GM15510 (cell line): Measurements from ENCODE around the gene INSYN2B.

Experiments
- POLR2A ChIP-seq: IDR thresholded peaks from 3 replicates; pipeline ENCODE4 v1.6.1; 2011; ENCODE audit warnings: borderline replicate concordance; ENCODE audit not compliant: insufficient read length; ENCODE audit errors: extremely low read depth

INSYN2B gene

DNA sequence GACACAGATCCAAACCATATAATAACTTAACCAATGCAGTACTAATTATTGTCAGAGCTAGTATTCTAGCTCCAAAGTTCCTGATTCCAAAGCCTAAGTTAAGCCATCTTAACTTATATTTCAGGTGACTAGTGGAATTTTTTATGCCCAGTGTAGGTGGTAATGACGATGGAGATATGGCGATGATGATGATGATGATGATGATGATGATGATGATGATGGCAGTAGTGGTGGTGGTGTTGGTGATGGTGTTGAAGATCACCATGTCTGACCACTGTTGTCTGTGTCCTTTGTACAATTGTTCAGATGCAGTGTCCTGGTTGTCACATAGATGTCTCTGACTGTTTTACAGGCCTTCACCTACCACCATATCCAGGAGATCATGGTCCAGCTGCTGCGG, 139.9 kb downstream of the INSYN2B start:
- TF ChIP-seq POLR2A: no peak

- TF ChIP-seq POLR2A: no peak
Observed at GRCh38 chr5:169838688-169839087, 141.6 kb downstream of the INSYN2B start.

GRCh38 chr5:169837686-169838085, 142.6 kb downstream of the INSYN2B start:
- TF ChIP-seq POLR2A: no peak

DNA sequence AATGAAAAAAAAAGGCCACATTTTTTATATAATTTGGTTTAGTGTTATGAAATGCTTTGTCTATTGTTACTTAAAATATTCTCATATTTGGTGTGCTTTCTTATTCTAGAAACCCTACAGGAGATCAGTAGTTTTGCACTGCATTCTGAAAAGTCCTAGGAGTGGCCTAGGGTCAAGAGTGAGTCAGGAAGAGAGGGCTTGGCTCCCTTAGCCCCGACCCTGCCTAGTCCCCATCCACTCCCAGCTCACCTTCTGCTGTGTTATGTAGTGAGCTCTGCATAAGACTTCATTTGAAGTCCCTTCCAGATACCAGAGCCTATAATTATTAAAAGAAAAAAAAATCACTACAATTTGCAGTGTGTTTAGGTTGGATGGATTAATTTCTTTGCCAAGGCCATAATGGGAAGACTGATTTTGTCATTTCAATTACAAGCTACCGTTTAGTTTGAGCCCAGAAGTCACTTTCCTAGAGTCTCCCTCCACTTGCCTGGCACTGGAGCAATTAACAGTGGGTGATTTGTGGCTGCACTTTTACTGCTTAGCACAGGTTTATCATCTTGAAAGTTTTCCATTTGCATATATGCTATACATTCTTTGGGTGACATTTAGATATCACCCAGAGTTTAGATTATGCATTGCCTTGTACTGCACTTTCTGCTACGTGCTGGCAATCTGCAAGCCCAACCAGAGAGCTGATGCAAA, 143.3 kb downstream of the INSYN2B start:
- no peak for TF ChIP-seq POLR2A

- no peak for TF ChIP-seq POLR2A
Observed at GRCh38 chr5:169832845-169833244, 147.4 kb downstream of the INSYN2B start.

GRCh38 chr5:169832304-169832703, 148.0 kb downstream of the INSYN2B start:
- no peak for TF ChIP-seq POLR2A

GRCh38 chr5:169831331-169831730, 149.0 kb downstream of the INSYN2B start:
- TF ChIP-seq POLR2A: no peak

- no peak for TF ChIP-seq POLR2A
Observed at GRCh38 chr5:169828385-169828784, 151.9 kb downstream of the INSYN2B start.

DNA sequence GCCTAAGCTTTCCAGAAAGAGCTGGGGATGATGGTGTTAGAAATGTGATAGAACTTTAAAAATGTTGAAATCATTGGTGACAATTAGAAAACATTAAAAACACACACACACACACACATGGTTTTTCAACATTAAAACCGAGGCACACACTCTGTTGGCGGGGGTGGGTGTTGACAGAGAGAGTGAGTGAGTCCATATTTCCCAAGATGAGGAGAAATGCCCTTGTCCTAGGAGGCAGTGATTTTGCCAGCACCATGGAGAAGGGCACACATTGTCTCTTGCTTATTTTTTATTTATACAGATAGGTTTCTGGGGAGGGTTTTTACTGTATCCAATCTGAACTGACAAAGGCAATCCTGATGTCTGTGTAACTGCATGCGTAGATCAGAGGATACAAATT, 152.5 kb downstream of the INSYN2B start:
- no peak for TF ChIP-seq POLR2A

GRCh38 chr5:169826618-169827017, 153.7 kb downstream of the INSYN2B start:
- no peak for TF ChIP-seq POLR2A

DNA sequence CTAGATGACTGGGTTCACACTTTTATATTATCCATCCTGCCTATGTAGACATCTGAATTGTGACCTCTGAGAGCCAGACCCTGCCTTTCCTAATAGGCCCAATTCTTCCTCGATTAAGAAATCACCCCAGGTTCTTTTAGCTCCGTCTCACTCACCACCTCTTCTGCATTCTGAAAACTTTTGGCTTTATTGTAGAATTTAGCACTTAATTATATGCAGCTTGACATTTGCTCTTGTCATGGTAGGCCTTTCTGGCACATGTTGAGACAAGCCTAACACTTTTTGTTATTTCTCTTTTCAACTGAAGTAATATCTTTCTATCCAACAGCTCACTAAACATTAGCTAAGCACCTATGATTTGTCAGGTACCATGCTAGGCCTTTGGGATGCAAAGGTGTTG, 163.3 kb downstream of the INSYN2B start:
- no peak for TF ChIP-seq POLR2A

GRCh38 chr5:169814522-169814921, 165.8 kb downstream of the INSYN2B start:
- TF ChIP-seq POLR2A: no peak
